ENCODE results near the gene AQP12B. TPM values are rescaled to one million over a fixed set of nuclear protein-coding genes. Genes with fewer than 3 reads are reported as not detected.

The AQP12B gene
- total RNA-seq, 1 experiment from 2014 or later: not detected

DNA sequence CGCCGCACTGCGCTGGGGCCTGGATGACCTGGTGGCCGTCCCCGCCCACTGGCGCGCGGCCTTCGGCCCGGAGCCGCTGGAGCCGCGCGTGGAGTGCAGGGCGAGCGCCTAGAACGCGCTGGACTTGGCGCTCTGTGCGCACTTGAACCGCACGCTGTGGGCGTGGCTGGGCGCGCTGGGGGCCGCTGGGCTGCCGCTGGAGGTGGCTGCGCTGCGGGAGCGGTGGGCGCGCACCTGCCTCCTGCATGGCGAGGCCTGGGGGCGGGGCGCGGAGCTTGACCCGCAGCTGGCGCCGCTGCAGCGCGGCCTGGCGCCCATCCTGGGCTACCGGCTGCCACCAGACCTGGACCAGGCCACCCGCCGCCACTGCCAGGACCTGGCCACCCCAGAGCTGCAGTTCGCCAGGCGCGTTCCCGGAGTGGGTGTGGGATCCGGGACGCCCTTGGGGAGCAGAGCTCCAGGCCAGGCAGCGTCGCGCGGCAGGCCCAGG lies 9.9 kb downstream of the AQP12B start:
- no peak overlapping the region for H2AK5ac ChIP-seq (ENCODE audit: insufficient read length, low read length)
- H3K27me3 Mint-ChIP-seq (ENCODE audit: low read depth): peaks cover 17% of the 10 kb centered on the region
- no peaks in the 10 kb centered on the region for H3K36me3 Mint-ChIP-seq (ENCODE audit: insufficient read depth in 1 of 3, low read depth in 3 of 3)
- no peak overlapping the region for H3K27ac Mint-ChIP-seq
- H3K27me3 ChIP-seq (ENCODE audit: insufficient read depth, low read length): no peaks in the 10 kb centered on the region
- no peaks in the 10 kb centered on the region for H3K4me1 ChIP-seq (ENCODE audit: insufficient read depth, low read length)
- no peaks in the 10 kb centered on the region for H3K79me2 ChIP-seq (ENCODE audit: insufficient read depth, low read length)
- no peak overlapping the region for H2BK12ac ChIP-seq (ENCODE audit: insufficient read length, low read depth, low read length)
- no peaks in the 10 kb centered on the region for H3K79me1 ChIP-seq (ENCODE audit: insufficient read depth, low read depth, low read length, poor library complexity, severe bottlenecking)
- no peak overlapping the region for H2BK15ac ChIP-seq (ENCODE audit: low read depth, low read length)
- H2BK5ac ChIP-seq (ENCODE audit: insufficient read length, low read length): no peak overlapping the region
- no peak overlapping the region for H2BK120ac ChIP-seq (ENCODE audit: low read depth, low read length, poor library complexity, severe bottlenecking)
- no peak overlapping the region for H3K4ac ChIP-seq (ENCODE audit: low read depth, low read length)
- H3K9me3 ChIP-seq (ENCODE audit: control insufficient read depth, low read depth, low read length): no peaks in the 10 kb centered on the region
- H4K5ac ChIP-seq (ENCODE audit: insufficient read length, low read depth, low read length): no peak overlapping the region
- TF ChIP-seq, protein P1, sequence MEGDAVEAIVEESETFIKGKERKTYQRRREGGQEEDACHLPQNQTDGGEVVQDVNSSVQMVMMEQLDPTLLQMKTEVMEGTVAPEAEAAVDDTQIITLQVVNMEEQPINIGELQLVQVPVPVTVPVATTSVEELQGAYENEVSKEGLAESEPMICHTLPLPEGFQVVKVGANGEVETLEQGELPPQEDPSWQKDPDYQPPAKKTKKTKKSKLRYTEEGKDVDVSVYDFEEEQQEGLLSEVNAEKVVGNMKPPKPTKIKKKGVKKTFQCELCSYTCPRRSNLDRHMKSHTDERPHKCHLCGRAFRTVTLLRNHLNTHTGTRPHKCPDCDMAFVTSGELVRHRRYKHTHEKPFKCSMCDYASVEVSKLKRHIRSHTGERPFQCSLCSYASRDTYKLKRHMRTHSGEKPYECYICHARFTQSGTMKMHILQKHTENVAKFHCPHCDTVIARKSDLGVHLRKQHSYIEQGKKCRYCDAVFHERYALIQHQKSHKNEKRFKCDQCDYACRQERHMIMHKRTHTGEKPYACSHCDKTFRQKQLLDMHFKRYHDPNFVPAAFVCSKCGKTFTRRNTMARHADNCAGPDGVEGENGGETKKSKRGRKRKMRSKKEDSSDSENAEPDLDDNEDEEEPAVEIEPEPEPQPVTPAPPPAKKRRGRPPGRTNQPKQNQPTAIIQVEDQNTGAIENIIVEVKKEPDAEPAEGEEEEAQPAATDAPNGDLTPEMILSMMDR (conservative IDR thresholded peaks at IDR 0.05): no peak
- no peak overlapping the region; the same call in 1 of the 2 replicates for H3K14ac ChIP-seq (ENCODE audit: insufficient read depth, low read length)
- H3T11ph ChIP-seq (ENCODE audit: low read length): no peak overlapping the region
- H3K56ac ChIP-seq (ENCODE audit: insufficient read length, low read depth, low read length): no peak overlapping the region
- no peaks in the 10 kb centered on the region for H4K20me1 ChIP-seq (ENCODE audit: control insufficient read depth, insufficient read depth, insufficient read length)
- H2BK20ac ChIP-seq (ENCODE audit: low read depth, low read length, poor library complexity, severe bottlenecking): no peak overlapping the region
- no peak overlapping the region for H3K4me2 ChIP-seq (ENCODE audit: insufficient read depth, insufficient read length, low read length)
- no peak overlapping the region for H3K18ac ChIP-seq (ENCODE audit: insufficient read length, low read depth, low read length)
- H2AFZ ChIP-seq (ENCODE audit: low read length): no peak overlapping the region
- H4K8ac ChIP-seq (replicated peaks; ENCODE audit: insufficient read length, low read depth, low read length): no peak overlapping the region
- peaks cover 0 to 4% of the 10 kb centered on the region in 2 experiments; a peak in 2 of 4 replicates for H3K4me1 Mint-ChIP-seq
- H3K4me3 Mint-ChIP-seq: no peak overlapping the region
- H3K23ac ChIP-seq (ENCODE audit: insufficient read length, low read depth, low read length): no peak overlapping the region
- H3K9ac ChIP-seq (ENCODE audit: extremely low read depth, insufficient read length, low read length): no peak overlapping the region
- WGBS (ENCODE audit: extremely low coverage, insufficient read length, low lambda C conversion rate): no CpG with 5 or more reads among the region's 55 CpGs
- H3K27ac ChIP-seq (ENCODE audit: insufficient read length, low read depth, low read length): no peak overlapping the region
- peak; percentile 53 for DNase-seq
- H3K9me3 Mint-ChIP-seq: no peaks in the 10 kb centered on the region
- H3K23me2 ChIP-seq (ENCODE audit: insufficient read length, low read depth, low read length, poor library complexity, severe bottlenecking): no peaks in the 10 kb centered on the region
- H4K91ac ChIP-seq (ENCODE audit: insufficient read length, low read depth, low read length): no peak overlapping the region
